HG03432 (cell line): Measurements from ENCODE around the gene C14orf180.

Source experiments
- ATAC-seq: cut with Tn5 transposase; IDR thresholded peaks from one replicate; pipeline ENCODE4 v1.9.1; 2021; ENCODE audit warnings: mild to moderate bottlenecking, moderate library complexity; ENCODE audit not compliant: unreplicated experiment

Gene C14orf180

DNA sequence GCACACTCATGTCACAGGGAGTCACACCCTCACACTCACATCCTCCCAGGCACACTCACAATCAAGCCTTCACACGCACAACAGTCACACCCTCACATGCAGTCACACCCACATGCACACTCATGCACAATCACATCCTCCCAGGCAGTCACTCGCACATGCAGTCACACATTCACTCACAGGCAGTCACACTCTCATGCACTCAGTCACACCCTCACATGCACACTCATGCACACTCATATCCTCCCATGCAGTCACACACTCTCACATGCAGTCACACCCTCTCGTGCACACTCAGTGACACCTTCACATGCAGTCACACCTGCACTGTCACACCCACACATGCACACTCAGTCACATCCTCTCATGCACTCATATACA lies 12.7 kb downstream of the C14orf180 start:
- no peak for ATAC-seq

DNA sequence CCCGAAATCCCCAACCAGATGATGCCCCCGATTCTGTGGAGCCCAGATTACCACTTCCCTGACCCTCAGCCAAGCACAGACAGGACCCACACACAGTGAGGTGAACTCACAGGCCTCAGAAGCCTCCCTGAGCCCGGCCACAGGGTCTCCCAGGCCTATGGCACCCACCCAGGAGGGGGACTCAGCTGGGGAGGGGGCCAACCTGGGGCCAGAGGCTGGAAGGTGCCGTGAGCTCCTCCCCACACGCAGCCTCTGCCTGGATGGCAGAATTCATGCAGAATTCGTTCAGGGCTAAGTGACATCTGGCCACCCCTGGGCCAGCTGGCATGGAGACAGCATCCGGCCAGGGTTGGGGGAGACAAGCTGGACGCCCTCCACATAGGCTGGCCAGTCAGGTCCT lies 13.2 kb downstream of the C14orf180 start:
- ATAC-seq = no peak

DNA sequence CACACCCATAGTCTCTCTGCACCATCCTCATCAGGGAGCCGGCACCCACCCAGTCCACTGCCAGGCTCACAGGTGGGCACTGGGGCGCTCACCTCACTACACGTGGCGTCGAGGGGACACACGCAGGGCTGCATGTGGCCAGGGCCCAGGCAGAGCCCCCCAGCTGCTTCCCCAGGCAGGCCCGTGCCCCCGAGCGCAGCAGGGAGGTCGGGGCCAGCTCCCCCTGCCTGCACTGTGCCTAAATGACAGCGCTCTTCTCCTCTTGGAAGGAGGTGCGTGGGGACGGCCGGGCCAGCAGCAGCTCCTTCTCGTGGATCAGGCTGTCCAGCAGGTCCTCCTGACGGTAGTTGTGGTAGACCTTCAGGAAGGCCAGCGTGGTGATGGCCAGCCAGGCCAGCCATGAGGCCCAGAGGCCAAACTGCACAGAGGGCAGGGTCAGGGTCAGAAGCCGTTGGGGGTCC lies 13.7 kb downstream of the C14orf180 start:
- ATAC-seq = no peak

DNA sequence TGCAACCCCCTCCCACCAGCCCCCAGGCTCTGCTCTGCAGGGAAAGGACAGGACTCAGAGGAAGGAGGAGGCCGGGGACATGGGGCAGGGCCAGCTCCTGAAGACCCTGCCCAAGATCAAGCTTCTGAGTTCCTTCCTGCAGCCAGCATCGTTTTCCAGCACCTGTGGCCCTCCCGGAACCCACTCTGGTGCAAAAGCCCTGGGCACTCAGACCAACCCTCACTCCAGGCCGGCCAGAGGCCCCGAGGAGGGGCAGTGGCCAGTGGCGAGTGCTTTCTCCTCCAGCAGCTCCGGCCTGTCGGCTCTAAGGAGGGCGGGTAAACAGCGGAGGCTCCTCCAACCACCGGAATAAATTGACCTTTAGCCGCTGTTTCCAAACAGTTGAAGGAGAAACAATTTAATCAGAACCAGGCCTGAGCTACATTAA lies 14.2 kb downstream of the C14orf180 start:
- no peak for ATAC-seq

DNA sequence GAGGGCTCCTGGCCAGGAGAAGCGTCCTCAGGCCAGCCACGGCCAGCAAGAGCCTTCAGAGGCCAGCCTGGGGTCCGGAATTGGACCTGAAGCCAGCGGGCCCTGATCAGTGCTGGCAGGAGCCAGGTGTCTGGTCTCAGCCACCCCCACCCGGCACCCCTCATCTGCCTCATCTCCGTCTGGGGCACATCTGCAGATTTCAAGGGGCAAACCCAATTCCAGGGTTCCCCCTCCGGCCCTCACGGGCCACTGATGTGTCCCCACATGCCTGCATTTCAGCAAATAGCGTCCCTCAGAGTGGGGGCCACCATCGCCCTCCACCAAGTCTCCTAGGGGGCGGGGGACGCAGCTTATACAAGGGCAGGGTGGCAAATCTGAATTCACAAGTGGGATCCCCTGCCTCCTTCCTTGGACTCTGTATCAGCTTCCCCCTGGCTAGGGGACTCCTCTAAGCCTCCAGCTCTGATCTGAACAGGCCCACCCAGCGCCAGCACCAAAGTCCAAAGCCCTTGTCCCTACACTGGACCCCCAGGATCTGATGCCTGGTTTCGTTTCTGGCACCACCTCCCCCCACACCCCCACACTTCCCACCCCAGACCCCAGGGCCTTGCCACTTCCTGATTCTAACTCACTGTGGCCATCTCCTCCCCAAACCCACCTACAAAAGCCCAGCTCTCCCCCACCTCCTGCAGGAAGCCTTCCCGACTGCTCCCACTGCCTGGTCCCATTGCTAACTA lies 14.9 kb downstream of the C14orf180 start:
- no peak for ATAC-seq

DNA sequence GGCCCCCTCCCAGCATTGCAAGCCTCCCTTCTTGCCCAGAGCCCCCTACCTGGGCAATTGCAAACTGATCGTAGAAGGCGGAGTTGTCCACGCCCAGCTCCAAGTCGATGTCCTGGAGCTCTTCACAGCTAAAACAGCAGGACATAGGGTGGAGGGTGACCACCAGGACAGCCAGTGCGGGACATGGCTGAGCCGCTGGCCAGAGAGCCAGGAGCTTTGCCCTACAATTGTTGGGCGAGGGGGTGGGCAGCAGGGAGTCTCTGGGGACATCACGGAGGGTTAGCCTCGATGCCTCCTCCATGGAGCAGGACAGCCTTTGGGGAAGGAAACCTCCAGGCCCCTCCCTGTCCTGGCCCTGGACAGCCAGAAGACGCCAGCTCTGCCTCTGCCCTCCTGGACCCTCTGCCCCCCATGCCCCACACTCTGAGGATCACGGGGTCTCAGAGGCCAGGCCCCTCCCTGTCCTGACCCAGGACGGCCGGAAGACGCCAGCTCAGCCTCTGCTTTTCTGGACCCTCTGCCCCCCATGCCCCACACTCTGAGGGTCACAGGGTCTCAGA lies 15.6 kb downstream of the C14orf180 start:
- ATAC-seq = no peak

DNA sequence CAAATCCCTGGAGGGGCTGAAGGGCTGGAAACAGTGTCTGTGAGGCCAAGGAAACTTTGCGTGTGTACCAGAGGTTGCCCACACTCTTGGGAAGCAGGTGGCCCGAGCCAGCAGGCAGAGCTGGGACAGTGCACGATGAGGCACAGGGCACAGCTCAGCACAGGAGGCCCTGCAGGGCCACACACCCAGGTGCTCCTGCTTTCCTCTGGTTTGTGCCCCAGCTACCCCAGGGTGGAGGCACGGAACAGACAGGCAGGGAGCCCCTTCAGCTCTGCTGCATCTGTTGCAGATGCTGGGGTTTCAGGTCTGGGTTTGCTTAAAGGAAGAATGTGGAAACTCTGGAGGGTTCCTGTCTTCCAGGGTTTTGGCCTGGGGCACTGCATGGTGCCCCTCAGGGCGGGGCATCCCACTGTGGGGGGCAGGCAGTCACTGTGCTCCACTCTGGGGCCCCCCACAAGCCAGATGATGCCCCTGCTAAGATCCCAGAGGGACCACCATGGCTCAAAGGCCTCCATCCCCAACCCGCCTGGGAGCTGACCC lies 16.4 kb downstream of the C14orf180 start:
- ATAC-seq = no peak

DNA sequence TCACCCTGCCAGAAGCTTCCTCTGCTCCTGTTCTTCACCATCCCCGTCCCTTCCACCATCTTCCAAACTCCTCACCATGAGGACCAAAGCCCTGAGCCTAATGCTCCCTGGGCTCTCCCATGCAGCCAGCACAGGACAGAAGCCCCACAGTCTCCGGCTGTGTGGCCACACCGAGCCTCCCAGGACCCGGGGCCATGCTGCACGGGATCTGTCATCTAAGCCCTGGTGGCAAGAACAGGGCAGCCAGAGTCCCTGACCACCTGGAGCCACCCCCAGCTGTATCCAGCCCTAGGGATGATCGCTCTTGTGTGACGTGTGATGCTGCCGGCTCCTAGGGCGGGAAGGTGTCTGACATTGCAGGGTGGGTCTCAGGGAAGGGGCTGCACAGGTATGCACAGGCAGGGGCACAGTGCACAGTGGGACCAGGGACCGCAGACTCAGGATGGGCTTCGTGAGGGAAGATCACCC lies 16.9 kb downstream of the C14orf180 start:
- ATAC-seq = no peak

DNA sequence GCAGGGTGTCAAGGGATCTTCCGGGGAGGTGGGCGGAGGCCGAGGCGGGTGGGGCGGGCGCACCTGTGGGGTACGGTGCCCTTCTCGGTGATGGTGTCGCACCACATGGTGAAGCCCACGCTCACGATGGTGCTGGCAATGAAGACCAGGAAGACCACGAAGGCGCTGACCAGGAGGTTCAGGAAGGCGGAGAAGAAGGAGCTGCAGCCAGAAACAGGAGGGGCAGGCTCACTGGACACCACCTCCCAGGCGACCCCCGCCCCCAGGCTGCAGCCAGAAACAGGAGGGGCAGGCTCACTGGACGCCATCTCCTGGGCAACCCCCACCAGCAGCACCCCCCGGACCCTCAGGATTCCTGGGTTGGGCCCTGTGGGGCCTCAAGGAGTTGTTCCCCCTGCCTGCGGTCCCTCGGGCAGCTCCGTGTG lies 17.4 kb downstream of the C14orf180 start:
- no peak for ATAC-seq

DNA sequence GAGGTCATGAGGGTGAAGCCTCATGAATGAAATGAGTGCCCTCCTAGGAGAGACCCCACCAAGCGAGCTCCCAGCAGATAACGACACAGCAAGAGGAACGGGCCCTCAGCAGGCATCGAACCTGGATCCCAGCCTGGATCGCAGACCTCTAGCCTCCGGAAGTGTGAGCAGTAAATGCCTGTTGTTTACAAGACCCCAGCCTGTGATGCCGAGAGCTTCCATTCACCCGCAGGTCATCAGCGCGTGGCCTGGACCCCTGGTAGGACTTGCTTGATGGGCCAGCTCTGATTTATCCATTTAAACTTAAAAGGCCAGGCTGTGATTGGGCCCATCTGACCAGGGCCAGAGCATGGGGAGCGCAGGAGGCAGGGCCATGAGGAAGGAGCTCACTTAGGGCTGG lies 18.0 kb downstream of the C14orf180 start:
- ATAC-seq = no peak

DNA sequence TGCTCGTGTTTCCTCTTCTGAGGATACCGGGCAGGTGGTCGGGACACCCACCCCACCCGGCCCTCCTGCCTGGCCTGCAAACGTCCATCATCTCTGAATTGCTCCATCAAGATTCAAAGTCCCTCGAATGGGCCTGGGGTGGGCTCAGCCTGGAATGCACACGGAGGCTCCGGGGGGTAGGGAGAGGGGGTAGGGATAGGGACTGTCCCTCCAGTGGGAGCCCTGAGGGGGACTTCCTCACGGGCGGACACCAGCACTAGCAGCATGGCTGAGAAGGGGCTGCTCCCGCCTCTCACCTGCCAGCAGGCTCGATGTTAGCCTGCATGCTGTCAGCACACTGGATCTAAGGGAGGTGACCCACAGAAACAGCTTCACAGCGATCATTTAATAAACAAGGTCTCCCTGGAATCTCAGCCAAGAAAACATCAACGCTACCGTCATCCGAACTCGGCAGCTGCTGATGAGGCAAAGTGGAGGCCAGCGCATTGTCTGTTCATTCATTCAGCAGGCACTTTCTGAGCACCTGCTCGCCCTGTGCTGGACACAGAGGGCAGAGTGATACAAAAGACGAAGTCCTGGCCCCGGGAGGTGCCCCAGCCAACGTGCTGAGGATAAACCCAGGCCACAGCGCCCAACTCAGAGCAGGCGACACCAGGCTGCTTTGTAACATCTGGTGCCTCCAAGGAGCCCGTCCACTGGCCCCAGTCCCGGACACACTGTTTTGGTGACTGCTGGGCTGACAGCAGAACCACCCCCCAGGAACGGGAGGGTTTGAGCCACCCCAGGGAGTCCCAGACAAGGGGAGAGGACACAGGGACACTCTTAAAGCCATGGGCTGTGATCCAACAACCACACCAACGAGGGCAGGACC lies 18.7 kb downstream of the C14orf180 start:
- no peak for ATAC-seq

DNA sequence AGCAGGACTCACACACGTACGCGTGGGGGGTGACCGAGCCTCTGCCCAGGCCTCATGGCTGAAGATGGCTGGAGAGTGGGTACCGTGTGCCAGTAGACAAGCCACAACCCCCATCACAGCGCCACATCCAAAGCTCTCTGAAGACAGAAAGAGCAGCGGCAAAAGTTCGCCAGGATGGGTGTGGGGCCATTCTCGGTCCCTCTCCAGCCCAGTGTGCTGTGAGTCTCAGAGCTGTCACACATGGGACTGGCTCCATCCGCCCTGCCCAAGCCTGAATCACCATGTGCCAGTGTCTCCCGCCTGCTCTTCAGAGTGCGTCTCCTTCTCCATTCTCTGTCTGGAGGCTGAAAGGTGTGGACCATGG lies 19.3 kb downstream of the C14orf180 start:
- ATAC-seq = no peak

DNA sequence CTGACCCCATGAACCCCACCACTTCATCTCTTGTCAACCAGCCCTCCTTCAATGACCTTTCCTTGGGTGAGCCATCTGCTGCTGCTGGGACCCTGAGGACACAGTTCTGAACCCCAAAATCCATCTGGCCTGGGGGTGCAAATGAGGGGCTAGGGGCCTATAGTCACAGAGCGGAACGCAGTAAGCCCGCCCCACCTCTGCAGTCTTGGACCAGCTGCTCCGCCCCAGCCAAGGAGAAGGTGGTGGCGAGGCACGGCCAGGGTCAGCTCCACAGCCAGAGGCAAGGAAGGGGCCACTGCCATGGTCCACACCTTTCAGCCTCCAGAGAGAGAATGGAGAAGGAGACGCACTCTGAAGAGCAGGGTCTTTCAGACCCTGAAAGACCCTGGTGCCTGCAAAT lies 19.9 kb downstream of the C14orf180 start:
- ATAC-seq = no peak

DNA sequence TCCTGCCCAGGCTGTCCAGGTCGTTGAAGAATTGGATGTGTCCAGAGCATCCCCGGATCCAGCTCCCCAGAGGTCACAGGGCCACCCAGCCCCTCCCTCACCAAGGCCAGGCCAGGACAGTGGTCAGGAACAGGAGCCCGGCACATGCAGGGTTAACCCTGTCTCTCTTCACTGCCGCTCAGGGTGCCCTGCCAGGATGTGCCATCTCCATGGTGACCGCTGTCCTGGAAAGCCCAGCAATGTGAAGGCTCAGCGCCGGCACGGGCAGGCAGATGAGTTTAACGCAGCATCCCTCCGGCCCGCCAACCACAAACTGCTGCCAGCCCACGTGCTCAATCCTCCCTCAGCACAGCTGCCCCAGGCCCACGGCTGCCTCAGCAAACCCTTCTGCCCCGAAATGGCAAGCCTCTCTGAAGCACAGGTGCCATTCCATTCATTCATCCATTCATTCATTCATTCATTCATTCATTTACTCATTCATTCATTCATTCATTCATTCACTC lies 20.6 kb downstream of the C14orf180 start:
- no peak for ATAC-seq

DNA sequence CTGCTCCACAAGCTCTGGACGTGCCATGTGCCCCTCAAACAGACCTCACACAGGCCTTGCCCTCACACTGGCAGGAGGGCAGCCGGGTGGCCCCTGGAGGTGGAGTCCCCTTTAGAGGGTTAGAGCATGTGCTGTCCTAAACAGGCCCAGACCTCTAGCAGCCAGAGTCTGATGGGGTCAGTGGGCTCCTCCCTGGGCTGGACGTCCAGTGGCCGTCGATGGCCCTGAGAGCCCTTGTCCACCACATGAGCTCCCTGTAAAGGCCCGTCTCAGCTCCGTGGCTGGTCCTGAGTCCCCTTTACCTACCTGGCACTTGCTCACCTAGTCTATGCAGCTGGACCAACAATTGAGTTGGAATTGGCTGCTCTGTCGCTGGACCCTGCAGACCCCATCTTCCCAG lies 21.2 kb downstream of the C14orf180 start:
- no peak for ATAC-seq

DNA sequence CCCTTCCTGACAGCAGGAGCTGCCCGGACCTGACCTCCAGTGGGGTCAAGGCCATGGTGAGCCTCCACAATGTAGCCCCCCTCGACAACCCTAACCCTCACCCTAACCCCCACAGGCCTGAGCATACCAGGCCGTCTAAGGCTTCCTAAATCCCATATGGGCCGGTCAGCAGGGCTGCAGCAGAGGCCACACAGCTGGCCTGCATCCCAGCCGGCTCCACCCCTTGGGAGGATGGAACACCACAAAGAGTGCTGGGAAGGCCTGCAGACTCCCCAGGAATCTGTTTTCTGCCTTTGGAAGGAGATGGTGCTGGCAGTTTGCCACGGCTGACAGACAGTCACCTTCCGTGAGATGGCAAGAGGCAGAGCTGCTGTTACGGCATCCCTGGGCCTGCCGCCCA lies 22.2 kb downstream of the C14orf180 start:
- ATAC-seq = no peak

DNA sequence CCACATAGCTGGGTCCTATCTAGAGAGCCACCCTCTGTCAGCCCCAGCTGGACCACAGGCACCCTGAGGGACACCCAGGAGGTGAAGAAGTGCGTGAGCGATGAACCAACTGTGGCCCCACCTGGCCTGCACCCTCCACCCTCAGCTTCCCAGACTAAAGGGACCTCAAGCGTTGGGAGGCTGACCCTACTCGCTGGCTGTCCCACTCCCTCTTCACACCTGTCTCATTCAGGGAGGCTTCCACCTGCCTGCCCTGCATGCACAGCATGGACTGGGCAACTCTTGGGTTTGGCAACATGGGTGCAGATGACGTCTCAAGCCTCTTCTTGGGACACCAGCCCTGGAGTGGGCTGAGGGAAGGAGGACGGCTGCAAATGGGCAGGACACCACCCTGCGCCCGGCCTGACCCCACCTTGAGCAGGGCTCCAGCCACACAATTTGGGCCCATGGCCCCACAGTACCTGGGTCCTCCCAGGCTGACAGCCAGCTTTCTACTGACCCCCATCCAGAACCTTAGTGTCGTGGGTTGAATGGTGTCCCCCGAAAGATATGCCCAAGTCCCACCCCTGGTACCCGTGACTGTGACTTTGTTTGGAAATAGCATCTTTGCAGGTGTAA lies 22.9 kb downstream of the C14orf180 start:
- no peak for ATAC-seq

DNA sequence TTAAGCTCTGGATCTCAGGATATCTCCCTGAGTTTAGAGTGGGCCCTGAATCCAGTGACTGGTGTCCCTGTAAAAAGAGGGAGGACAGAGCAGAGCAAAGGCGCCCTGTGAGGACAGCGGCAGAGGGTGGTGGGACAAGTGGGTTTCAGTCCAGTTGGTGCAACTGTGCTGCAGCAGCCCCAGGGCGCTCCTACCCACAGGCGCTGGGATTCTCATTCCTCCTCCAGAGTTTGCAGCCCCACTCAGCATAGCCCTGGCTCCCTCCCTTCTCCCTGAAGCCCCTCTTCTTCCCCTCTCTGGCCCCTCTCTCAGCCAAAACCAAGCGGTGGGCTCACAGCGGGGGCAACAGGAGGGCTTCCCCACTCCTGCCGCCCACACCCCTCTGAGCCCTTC lies 23.4 kb downstream of the C14orf180 start:
- no peak for ATAC-seq

DNA sequence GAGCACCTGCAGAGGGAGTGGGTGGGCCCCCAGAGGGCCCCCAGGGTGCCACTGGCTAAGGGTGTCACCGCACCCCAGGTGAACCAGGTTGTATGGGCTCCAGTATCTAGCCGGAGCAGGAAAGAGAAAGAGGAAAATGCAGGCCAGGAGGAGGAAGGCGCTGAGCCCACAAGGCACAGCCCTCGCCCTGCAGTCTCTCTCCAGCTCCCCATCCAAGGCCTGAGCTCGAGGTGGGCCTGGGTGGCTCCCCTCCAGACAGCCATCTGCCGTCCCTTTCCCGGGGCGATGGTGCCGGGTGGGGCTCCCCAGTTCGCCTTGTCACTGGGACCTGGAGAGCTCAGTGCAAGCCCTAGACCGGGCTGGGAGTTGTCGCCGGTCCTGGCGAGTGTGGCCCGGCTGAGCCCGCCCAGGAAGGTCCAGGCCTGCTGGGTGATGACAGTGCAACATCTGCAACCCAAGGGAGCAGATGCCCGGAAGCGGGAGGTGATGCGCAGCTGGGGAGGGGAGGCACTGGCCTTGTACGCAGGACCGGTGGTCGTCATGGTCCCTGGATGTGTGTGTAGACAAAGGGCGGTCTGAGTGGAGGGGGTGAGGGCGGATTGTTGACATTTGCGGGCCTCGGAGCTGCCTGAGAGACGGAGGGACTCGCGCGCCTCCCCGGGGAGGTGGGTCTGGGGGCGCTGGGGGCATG lies 24.3 kb downstream of the C14orf180 start:
- no peak for ATAC-seq
